Activated effector memory CD4-positive, alpha-beta T cell treated with anti-CD3 and anti-CD28 coated beads, Interleukin-2, amount 50 U/mL, for 16 hours (primary cell): ENCODE data around the gene UBE2E1.

Experiments used
- DNase-seq: peaks from one replicate; pipeline ENCODE4 v3.0.0-alpha.2; 2020

Gene UBE2E1

GRCh38 chr3:23920151-23920655 is 114.4 kb downstream of the UBE2E1 start:
- no peak for DNase-seq

- no peak for DNase-seq
Observed at GRCh38 chr3:23921052-23921511, 115.3 kb downstream of the UBE2E1 start.

GRCh38 chr3:23923786-23924185 is 118.0 kb downstream of the UBE2E1 start:
- no peak for DNase-seq

GRCh38 chr3:23926246-23926645 is 120.5 kb downstream of the UBE2E1 start:
- no peak for DNase-seq

- no peak for DNase-seq
Observed at GRCh38 chr3:23926736-23927135, 121.0 kb downstream of the UBE2E1 start.

- no peak for DNase-seq
Observed at GRCh38 chr3:23928524-23928923, 122.8 kb downstream of the UBE2E1 start.

- no peak for DNase-seq
Observed at GRCh38 chr3:23931597-23931996, 125.8 kb downstream of the UBE2E1 start.

- no peak for DNase-seq
Observed at GRCh38 chr3:23932571-23932970, 126.8 kb downstream of the UBE2E1 start.

- DNase-seq = no peak
Observed at GRCh38 chr3:23934253-23934652, 128.5 kb downstream of the UBE2E1 start.

- DNase-seq = no peak
Observed at GRCh38 chr3:23937296-23937695, 131.5 kb downstream of the UBE2E1 start.

GRCh38 chr3:23938688-23939087 is 132.9 kb downstream of the UBE2E1 start:
- DNase-seq = no peak

GRCh38 chr3:23940775-23941174 is 135.0 kb downstream of the UBE2E1 start:
- DNase-seq = no peak
